IPS-20b (cell line): ENCODE results near the gene HSD11B2.

Experiments
- H3K27ac ChIP-seq: one replicate; pipeline ENCODE4 v1.5.1; 2013; ENCODE audit warnings: low read length
- H3K27me3 ChIP-seq: 2 replicates; pipeline ENCODE4 v1.6.1; 2013; ENCODE audit warnings: mild to moderate bottlenecking, low read length, inconsistent platforms; ENCODE audit not compliant: insufficient read depth
- H3K36me3 ChIP-seq: 2 replicates; pipeline ENCODE4 v1.6.1; 2013; ENCODE audit warnings: low read depth, mild to moderate bottlenecking, inconsistent platforms, low read length, moderate library complexity; ENCODE audit not compliant: insufficient read depth
- H3K4me1 ChIP-seq: 2 replicates; pipeline ENCODE4 v1.6.1; 2013; ENCODE audit warnings: mild to moderate bottlenecking, control low read depth, inconsistent platforms, low read length, moderate library complexity; ENCODE audit not compliant: insufficient read depth
- H3K4me3 ChIP-seq: 2 replicates; pipeline ENCODE4 v1.5.1; 2013; ENCODE audit warnings: mild to moderate bottlenecking, low read length, inconsistent platforms
- H3K9ac ChIP-seq: 2 replicates; pipeline ENCODE4 v1.6.1; 2013; ENCODE audit warnings: low read depth, mild to moderate bottlenecking, inconsistent platforms, low read length, moderate library complexity
- H3K9me3 ChIP-seq: 2 replicates; pipeline ENCODE4 v1.6.1; 2013; ENCODE audit warnings: mild to moderate bottlenecking, low read depth, low read length, inconsistent platforms; ENCODE audit not compliant: insufficient read depth

Gene HSD11B2

GRCh38 chr16:67430977-67431774, at the start of gene HSD11B2:
HSD11B2 (plus strand) TSS chr16:67431121; CDS start chr16:67431249, 128 bp downstream.
- peaks cover 31% of the 10 kb centered on the region for H3K27me3 ChIP-seq
- peak within 1 kb of the TSS; percentile 71; the same call in 1 of the 2 replicates for H3K9ac ChIP-seq
- H3K9me3 ChIP-seq: no peaks in the 10 kb centered on the region

GRCh38 chr16:67383284-67383683, 47.6 kb upstream of the HSD11B2 start:
- no peaks in the 10 kb centered on the region for H3K27me3 ChIP-seq
- no peaks in the 10 kb centered on the region for H3K9me3 ChIP-seq
- H3K36me3 ChIP-seq: no peaks in the 10 kb centered on the region
- no peak overlapping the region for H3K27ac ChIP-seq
- 0 out of 2 replicates have a peak, but pooled peaks cover 6% of the 10 kb centered on the region for H3K4me1 ChIP-seq
- no peak overlapping the region for H3K4me3 ChIP-seq
- H3K9ac ChIP-seq: no peak overlapping the region

More at GRCh38 chr16:67430977-67431774, at the start of gene HSD11B2:
- peak within 1 kb of the TSS; percentile 89 for H3K4me3 ChIP-seq
- H3K36me3 ChIP-seq: no peaks in the 10 kb centered on the region
- H3K4me1 ChIP-seq: peaks cover 22% of the 10 kb centered on the region; the same call in 1 of the 2 replicates
- H3K27ac ChIP-seq: no peak within 1 kb of the TSS

- H3K27ac ChIP-seq: no peak overlapping the region
- H3K9ac ChIP-seq: no peak overlapping the region
- no peaks in the 10 kb centered on the region for H3K36me3 ChIP-seq
- H3K9me3 ChIP-seq: no peaks in the 10 kb centered on the region
- H3K27me3 ChIP-seq: no peaks in the 10 kb centered on the region
- no peak overlapping the region for H3K4me3 ChIP-seq
- H3K4me1 ChIP-seq: 0 out of 2 replicates have a peak, but pooled peaks cover 6% of the 10 kb centered on the region
Measured at GRCh38 chr16:67384778-67385510, 46.0 kb upstream of the HSD11B2 start.

GRCh38 chr16:67386861-67387455, 44.0 kb upstream of the HSD11B2 start:
- Histone ChIP-seq H3K9ac (no peak overlapping the region), H3K36me3 (no peaks in the 10 kb centered on the region), H3K9me3 (no peaks in the 10 kb centered on the region), H3K27ac (no peak overlapping the region), H3K27me3 (peaks cover 14% of the 10 kb centered on the region), H3K4me3 (no peak overlapping the region), H3K4me1 (0 out of 2 replicates have a peak, but pooled peaks cover 6% of the 10 kb centered on the region)

GRCh38 chr16:67387479-67388079, 43.3 kb upstream of the HSD11B2 start:
- H3K27me3 ChIP-seq: peaks cover 20% of the 10 kb centered on the region
- H3K4me1 ChIP-seq: 0 out of 2 replicates have a peak, but pooled peaks cover 6% of the 10 kb centered on the region
- no peak overlapping the region for H3K4me3 ChIP-seq
- H3K9ac ChIP-seq: no peak overlapping the region
- no peak overlapping the region for H3K27ac ChIP-seq
- no peaks in the 10 kb centered on the region for H3K9me3 ChIP-seq
- H3K36me3 ChIP-seq: no peaks in the 10 kb centered on the region

GRCh38 chr16:67388191-67388590, 42.7 kb upstream of the HSD11B2 start:
- H3K27ac ChIP-seq: no peak overlapping the region
- H3K36me3 ChIP-seq: no peaks in the 10 kb centered on the region
- H3K27me3 ChIP-seq: peaks cover 26% of the 10 kb centered on the region
- H3K4me3 ChIP-seq: no peak overlapping the region
- H3K9ac ChIP-seq: no peak overlapping the region
- 0 out of 2 replicates have a peak, but pooled peaks cover 5% of the 10 kb centered on the region for H3K4me1 ChIP-seq
- H3K9me3 ChIP-seq: no peaks in the 10 kb centered on the region

GRCh38 chr16:67388591-67388990, 42.3 kb upstream of the HSD11B2 start:
- H3K27me3 ChIP-seq: peaks cover 30% of the 10 kb centered on the region
- no peak overlapping the region for H3K4me3 ChIP-seq
- no peaks in the 10 kb centered on the region for H3K36me3 ChIP-seq
- H3K27ac ChIP-seq: no peak overlapping the region
- peaks cover 3% of the 10 kb centered on the region; the same call in 1 of the 2 replicates for H3K4me1 ChIP-seq
- no peak overlapping the region for H3K9ac ChIP-seq
- H3K9me3 ChIP-seq: no peaks in the 10 kb centered on the region

- peaks cover 3% of the 10 kb centered on the region; the same call in 1 of the 2 replicates for H3K4me1 ChIP-seq
- H3K27ac ChIP-seq: no peak overlapping the region
- no peaks in the 10 kb centered on the region for H3K36me3 ChIP-seq
- H3K4me3 ChIP-seq: no peak overlapping the region
- no peaks in the 10 kb centered on the region for H3K9me3 ChIP-seq
- H3K27me3 ChIP-seq: peaks cover 46% of the 10 kb centered on the region
- no peak overlapping the region for H3K9ac ChIP-seq
Measured at GRCh38 chr16:67389911-67390815, 40.8 kb upstream of the HSD11B2 start.

- H3K27me3 ChIP-seq: peaks cover 54% of the 10 kb centered on the region
- no peak overlapping the region for H3K4me3 ChIP-seq
- peaks cover 4% of the 10 kb centered on the region; the same call in 1 of the 2 replicates for H3K4me1 ChIP-seq
- no peaks in the 10 kb centered on the region for H3K9me3 ChIP-seq
- H3K27ac ChIP-seq: no peak overlapping the region
- H3K36me3 ChIP-seq: no peaks in the 10 kb centered on the region
- no peak overlapping the region for H3K9ac ChIP-seq
Measured at GRCh38 chr16:67390816-67391423, 40.0 kb upstream of the HSD11B2 start.
